NCI-H2196 (cell line): ENCODE data around the gene DCHS1.
A peak's percentile ranks its signal among the peaks of the same experiment; 100 is the strongest.

ENCODE experiments used
- DNase-seq: peaks from one replicate; lab custom pipeline; 2025; ENCODE audit not compliant: unreplicated experiment; lab: John Stamatoyannopoulos, UW

The DCHS1 gene

DNA sequence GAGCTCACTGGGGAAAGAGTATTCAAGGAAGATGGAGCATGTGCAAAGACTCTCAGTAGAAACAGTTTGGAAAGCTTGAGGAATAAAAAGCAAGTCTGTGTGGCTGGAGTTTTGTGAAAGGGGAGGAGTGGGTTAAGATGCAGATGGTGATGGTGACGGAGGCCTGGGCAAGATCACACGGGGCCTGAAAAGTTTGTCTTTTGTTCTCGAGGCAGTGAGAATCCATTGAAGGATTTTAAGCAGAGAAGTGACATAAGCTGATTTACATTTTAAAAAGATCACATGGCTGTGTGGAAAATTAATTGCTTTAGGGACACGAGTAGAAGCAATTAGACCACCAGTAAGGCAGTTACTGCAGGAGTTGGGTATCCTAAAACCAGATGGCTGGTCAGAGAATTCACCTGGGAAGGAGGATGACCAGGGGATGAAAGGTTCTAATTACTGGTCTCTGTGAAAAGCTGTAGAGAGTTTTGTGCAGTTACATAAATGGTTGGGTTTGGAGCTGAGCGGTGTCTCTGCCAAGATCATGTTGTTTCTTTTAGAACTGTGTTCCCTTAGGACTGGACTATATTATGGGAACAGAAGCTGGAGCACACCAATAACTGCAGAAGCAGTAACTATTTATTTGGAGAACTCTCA, 59.3 kb downstream of the DCHS1 start:
- DNase-seq, result no peak

DNA sequence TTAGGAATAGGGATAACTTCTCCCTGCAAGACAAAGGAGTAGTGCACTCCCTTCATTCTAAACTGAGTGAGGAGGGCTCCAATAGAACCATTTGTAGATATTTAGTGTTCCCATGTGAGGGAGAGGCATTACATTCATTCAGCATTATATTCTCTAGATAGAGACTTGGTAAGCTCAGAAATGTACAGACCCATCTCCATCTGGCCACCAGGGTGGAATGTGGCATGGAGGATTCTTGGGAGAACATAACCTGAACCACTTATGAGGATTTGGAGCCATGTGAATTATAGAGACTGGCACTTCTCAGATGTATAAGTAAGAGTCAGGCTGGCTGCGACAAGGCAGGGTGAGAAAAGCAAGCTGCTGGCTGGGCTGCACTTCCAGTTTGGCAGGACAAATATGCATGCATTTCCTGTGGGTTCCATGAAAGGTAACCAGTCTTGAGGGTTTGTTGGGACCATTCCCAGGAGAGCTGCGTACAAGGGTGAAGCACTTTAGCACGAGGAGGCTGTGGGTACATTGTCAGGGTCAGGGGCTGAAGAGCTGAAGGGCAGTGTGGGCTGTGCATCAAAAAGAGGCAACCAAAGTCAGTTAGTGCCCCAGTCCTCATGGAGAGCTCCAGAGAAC, 61.4 kb downstream of the DCHS1 start:
- no peak for DNase-seq

- DNase-seq, result no peak
These were observed 67.6 kb downstream of the DCHS1 start for GRCh38 chr11:6588018-6588417.

DNA sequence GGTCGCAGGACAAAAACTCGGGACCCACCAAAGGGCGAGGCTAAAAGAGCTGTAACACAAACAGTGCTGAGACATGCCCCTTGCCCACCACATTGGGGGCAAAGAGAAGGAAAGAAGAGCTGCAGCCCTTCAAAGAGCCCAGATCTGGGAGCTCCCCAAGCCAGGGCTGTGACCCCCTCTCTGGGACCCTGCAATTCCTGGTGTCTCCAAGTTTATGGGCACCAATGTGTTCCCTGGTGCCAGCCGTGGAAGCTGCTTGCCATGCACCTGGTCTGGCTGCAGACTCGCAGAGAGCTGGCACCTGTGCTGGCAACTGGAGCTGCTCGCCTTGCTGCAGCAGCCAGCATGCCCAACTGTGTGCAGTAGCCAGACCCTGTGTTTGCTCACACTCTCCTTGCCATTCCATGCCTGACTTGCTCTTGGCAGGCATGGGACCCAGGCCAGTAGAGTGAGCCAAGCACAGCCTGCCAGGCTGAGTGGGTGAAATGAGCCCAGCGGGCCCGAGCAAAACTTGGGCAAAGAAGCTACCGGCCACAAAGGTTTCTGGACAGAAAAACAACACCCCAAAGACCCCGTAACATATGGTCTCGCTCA, 68.2 kb downstream of the DCHS1 start:
- peak; percentile 83 for DNase-seq

DNA sequence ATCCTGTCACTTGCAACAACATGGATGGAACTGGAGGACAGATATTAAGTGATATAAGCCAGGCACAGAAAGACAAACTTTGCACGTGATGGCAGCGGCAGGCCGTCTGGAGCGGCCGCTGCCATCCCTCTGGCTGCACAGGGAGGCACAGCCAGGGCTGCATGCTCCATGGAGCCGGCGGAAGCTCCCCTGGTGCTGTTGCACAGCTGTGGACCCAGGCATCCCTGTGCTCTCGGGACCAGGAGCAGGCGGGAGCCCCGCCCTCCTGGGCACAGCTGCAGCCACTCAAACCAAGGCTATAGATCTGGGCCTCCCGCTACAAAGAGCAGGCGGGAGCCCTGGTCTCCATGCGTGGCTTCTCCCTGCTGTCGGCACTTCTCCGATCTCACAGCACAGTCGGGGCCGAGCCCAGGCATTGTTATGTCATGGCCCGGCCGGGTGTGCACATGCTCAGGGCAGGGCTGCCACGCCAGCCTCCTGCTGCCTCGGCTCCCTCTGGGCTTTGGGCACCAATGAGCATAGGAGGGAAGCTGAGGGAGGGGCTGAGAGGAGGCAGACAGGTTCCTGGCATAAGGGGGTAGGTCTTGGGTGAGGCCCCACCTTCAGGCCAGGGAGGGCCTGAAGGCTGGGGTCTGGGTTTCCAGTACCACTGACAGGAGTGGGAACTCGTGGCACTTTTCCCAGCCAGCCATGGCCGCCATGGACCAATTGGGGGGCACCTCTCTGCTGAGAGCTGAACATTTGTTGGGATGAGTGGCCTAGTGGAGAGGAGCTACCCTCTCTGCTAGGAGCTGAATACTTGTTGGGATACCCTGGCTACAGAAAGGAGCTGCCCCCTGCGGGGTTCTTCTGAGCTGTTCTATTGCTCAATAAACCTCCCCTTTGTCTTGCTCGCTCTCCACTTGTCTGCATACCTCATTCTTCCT, 68.9 kb downstream of the DCHS1 start:
- peak; percentile 53 for DNase-seq

DNA sequence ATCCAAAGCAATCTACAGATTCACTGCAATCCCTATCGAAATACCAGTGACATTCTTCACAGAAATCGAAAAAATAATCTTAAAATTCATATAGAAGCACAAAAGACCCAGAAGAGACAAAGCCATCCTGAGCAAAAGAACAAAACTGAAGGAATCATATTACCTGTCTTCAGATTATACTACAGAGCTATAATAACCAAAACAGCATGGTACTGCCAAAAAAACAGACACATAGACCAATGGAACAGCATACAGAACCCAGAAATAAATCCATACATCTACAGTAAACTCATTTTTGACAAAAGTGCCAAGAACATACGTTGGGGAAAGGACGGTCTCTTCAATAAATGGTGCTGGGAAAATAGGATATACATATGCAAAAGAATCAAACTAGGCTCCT, 71.1 kb downstream of the DCHS1 start:
- no peak for DNase-seq

- DNase-seq, result no peak
These were observed 72.0 kb downstream of the DCHS1 start for GRCh38 chr11:6583584-6583983.

DNA sequence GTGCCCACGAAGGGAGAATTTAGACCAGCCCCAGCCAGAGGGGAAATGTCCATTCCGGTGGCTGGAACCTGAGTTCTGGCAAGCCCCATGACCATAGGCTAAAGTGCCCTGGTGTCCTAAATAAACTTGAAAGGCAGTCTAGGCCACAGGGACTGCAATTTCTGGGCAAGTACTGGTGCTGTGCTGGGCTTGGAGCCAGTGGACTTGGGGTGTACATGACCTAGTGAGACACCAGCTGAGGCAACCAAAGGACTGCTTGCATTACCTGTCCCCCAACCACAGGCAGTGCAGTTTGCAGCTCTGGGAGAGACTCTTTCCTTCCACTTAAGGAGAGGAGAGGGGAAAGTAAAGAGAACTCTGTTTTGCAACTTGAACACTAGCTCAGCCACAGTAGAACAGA, 75.9 kb downstream of the DCHS1 start:
- no peak for DNase-seq

GRCh38 chr11:6578134-6578533, 77.5 kb downstream of the DCHS1 start:
- no peak for DNase-seq

DNA sequence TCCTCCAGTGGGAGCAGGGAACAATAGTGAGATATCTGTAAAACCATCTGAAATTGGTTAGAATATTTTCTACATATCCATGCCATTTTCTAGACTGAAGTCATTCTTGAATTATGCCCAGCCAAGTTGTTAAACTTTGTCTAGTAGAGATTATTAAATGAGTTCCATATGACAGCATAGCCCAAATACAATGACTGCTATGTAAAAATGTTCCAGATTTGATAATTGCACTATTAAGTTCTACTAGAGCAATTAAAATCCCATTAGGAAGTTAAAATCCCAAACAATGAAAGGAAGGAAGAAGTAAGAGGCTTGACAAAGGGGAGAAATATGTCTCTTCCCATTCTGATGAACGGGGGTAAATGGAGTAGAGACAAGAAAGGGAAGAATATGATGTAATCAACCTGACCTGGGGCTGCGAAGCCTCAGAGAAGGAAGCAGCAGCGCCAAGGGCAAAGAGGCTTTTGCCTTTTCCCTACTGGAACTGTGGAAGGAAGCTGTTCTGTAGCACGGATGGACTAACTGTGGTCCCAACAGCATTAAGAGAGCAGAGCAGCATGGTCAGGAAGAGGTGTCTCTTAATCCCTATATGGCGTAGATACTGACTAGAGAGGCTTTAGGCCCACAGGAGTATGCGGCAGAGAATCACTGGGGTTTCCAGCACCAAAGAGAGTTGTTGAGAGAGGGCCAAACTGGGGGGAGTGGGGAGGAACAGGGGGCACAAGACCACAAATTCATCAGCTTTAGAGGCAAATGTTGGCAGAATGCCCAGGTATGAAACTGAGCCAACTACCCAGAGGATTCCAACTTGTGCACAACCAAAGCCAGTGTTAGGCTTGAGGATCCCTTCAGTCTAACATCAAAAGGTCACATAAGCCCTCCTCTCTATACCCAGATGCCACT, 78.9 kb downstream of the DCHS1 start:
- peak; percentile 24 for DNase-seq

- DNase-seq, result no peak
These were observed 80.5 kb downstream of the DCHS1 start for GRCh38 chr11:6574816-6575715.

DNA sequence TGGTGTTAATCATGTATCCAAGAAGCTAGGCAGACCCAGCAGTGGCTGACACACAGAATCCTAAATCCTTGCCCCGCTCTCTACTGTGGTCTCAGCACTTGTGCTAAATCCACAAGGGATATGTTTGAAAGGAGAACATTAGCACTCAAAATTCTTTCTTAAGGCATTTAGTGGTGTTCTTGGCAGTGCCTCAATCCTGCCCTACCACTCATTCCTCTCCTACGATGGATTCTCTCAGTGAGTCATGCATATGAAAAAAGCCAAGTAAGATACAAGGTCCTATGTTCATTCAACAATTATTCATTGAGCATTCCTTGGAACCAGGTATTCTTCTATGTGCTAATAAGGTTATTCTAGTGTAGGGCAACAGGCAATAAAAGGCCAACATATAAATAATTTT, 83.4 kb downstream of the DCHS1 start:
- no peak for DNase-seq

- no peak for DNase-seq
These were observed 84.1 kb downstream of the DCHS1 start for GRCh38 chr11:6571434-6572008.
